ENCODE results near the gene DDX41. TPM values are rescaled to one million over a fixed set of nuclear protein-coding genes. Genes with fewer than 3 reads are reported as not detected.

Gene DDX41
- total and polyA plus RNA-seq, 8 donors, result 24.3 to 88.1 (median 42.7) TPM

- Histone ChIP-seq H3K27ac (no peak overlapping the region), H3K4me3 (no peak overlapping the region), H3K9me3 (no peaks in the 10 kb centered on the region), H3K4me1 (no peaks in the 10 kb centered on the region), H3K36me3 (peaks cover 0 to 9% (median 4%) of the 10 kb centered on the region in 3 donors), H3K27me3 (no peaks in the 10 kb centered on the region)
- ATAC-seq (no peak), DNase-seq (no peak), FAIRE-seq (no peak)
- intact Hi-C loops (cut with DNase I), result no loop called here
- no peak for TF ChIP-seq CTCF (IDR thresholded peaks at IDR 0.05)
- WGBS, 2 donors, result 47 to 48% methylated on average over 9 of the region's 9 CpGs
Measured at GRCh38 chr5:177507165-177507564, 9.6 kb downstream of the DDX41 start.

GRCh38 chr5:177505075-177505474 is 11.7 kb downstream of the DDX41 start:
- intact Hi-C loops (cut with DNase I), result no loop called here
- FAIRE-seq, result no peak
- Histone ChIP-seq H3K27me3 (no peaks in the 10 kb centered on the region), H3K4me1 (no peaks in the 10 kb centered on the region), H3K27ac (no peak overlapping the region), H3K36me3 (no peaks in the 10 kb centered on the region), H3K9me3 (no peaks in the 10 kb centered on the region), H3K4me3 (no peak overlapping the region)
- TF ChIP-seq CTCF (IDR thresholded peaks at IDR 0.05), result no peak
- WGBS, 2 donors, result 93% methylated on average over 4 of the region's 4 CpGs
- peak in 1 of 6 donors; percentile 51 for DNase-seq
- no peak for ATAC-seq

GRCh38 chr5:177504086-177505056 is 12.4 kb downstream of the DDX41 start:
- FAIRE-seq (no peak), ATAC-seq (no peak), DNase-seq (peak in 2 of 6 donors; percentile 32 to 70)
- no peak overlapping the region for H3K4me3 ChIP-seq
- no peaks in the 10 kb centered on the region for H3K36me3 ChIP-seq
- H3K4me1 ChIP-seq, result no peaks in the 10 kb centered on the region
- TF ChIP-seq CTCF (IDR thresholded peaks at IDR 0.05), result no peak
- intact Hi-C loops (cut with DNase I), result loop anchor here in 2 of 3 donors (5.0 kb wide), 1 partner anchor 112 kb away; no protein-coding TSS in a partner anchor
- H3K27ac ChIP-seq, result no peak overlapping the region
- H3K9me3 ChIP-seq, result no peaks in the 10 kb centered on the region
- H3K27me3 ChIP-seq, result no peaks in the 10 kb centered on the region
- 85 to 89% methylated on average over 47 of the region's 47 CpGs for WGBS, 2 donors

GRCh38 chr5:177503351-177504085 is 13.2 kb downstream of the DDX41 start:
- no peak for TF ChIP-seq CTCF (IDR thresholded peaks at IDR 0.05)
- H3K36me3 ChIP-seq, result no peaks in the 10 kb centered on the region
- H3K27me3 ChIP-seq, result no peaks in the 10 kb centered on the region
- H3K9me3 ChIP-seq, result no peaks in the 10 kb centered on the region
- intact Hi-C loops (cut with DNase I), result loop anchor here in 2 of 3 donors (5.0 kb wide), 1 partner anchor 111 kb away; no protein-coding TSS in a partner anchor
- no peaks in the 10 kb centered on the region for H3K4me1 ChIP-seq
- FAIRE-seq (no peak), ATAC-seq (no peak), DNase-seq (peak in 1 of 6 donors; percentile 58)
- H3K4me3 ChIP-seq, result no peak overlapping the region
- H3K27ac ChIP-seq, result no peak overlapping the region
- WGBS, 2 donors, result 68 to 85% methylated on average over 24 of the region's 24 CpGs

All from pancreas (tissue), 10 donors.